Stimulated activated CD4-positive, alpha-beta T cell treated with anti-CD3 and anti-CD28 coated beads, Interleukin-1b, Interleukin-23, amount 100 ng/mL, for 4 hours (primary cell): ENCODE results near the gene C19orf33.
"Not testable (repeated sequence)": the region's sequence is repeated elsewhere in the genome, so short reads cannot be mapped to it uniquely, and the experiment has no call there.

Experiments used
- DNase-seq, 2 donors: peaks; one replicate each; pipeline ENCODE4 v3.0.0-alpha.2; 2020; ENCODE audit warnings: low read depth in 2 of 2

The C19orf33 gene

DNA sequence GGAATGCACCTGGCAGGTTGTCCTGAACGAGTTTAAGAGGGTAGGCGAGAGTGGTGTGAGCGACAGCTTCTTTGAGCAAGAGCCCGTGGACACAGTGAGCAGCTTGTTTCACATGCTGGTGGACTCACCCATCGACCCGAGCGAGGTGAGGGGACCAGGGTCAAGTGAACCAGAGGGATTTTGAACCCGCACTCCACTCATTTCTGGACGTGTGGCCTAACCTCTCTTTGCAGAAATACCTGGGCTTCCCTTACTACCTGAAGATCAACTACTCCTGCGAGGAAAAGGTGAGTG lies 33.3 kb downstream of the C19orf33 start:
- DNase-seq, result no peak

DNA sequence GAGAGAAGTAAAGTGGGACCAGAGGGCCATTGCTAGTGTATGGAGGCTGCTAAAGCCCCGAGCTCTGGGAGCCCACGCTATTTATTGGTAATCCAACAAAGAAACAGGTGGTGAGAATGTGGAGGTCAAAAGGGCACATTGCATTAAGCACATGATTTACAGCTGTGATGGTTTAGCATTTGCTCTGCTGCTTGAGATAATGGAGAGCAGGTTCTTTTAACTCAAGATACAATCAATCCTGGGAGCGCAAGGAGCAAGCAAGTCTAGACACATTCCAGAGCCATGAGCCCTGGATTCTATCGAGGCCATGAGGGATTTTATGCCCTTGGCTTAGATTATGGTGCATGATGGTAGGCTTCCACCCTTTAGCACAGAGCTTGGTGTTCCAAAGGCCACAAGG lies 35.0 kb downstream of the C19orf33 start:
- DNase-seq, result not testable (repeated sequence)

DNA sequence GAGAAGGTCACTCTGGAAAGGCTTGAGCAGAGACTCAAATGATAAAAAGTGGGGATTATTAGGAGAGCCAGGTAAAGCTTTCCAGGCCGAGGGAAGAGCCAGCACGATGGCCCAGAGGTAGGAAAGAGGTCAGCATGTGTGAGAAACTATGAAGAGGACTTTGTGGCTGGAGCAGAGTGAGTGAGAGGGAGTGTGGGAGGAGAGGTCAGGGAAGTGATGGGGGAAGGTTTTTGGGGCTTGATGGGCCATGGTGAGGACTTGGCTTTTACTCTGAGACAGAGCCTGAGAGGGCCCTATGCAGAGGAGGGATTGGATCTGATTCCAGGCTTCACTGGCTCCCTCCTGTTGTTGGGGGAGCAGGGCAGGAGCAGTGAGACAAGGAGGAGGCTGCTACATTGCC lies 36.9 kb downstream of the C19orf33 start:
- no peak for DNase-seq

DNA sequence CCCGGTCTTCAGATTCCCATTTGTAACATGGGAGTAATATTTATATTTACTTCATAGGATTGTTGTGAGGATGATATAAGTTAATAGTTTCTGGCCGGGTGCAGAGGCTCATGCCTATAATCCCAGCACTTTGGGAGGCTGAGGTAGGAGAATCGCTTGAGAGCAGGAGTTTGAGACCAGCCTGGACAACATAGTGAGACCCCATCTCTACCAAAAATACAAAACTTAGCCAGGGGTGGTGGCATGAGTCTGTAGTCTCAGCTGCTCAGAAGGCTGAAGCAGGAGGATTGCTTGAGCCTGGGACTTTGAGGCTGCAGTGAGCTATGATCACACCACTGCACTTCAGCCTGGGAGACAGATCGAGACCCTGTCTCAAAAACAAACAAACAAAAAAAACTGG lies 42.8 kb downstream of the C19orf33 start:
- no peak for DNase-seq

DNA sequence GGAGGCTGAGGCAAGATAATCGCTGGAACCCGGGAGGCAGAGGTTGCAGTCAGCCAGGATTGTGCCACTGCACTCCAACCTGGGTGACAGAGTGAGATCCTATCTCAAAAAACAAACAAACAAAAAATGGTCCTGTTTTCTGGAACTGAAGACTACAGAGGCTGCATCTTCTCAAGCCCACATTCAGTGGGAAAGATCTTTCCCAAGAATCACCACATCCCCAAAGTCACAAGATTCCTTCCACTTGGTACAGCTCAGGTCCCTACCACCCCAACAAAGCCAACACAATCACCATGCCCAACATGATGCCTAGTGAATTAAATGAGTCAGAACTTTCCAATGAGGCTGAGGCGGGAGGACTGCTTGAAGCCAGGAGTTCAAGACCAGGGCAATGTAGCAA lies 46.8 kb downstream of the C19orf33 start:
- no peak for DNase-seq

DNA sequence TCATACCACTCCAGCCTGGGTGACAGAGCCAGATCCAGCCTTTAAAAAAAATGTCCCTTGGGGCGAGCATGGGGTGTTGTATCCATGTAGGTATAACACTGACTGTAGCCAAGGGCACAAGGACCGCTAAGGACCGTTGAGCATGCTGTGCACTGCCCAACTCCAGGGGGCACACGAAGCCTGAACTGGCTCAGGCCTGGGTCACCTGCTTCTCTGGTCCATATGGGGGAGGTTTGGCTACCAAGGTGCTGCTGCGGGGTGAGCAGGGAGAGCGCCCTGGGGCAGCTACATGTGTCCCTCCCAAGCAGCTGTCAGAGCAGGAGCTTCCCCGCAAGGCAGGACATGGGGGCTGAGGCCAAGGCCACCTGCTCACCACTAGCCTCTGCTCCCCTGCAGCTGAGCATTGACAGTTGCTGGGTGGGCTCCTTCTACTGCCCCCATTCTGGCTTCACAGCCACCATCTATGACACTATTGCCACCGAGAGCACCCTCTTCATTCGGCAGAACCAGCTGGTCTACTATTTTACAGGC lies 47.9 kb downstream of the C19orf33 start:
- no peak for DNase-seq

DNA sequence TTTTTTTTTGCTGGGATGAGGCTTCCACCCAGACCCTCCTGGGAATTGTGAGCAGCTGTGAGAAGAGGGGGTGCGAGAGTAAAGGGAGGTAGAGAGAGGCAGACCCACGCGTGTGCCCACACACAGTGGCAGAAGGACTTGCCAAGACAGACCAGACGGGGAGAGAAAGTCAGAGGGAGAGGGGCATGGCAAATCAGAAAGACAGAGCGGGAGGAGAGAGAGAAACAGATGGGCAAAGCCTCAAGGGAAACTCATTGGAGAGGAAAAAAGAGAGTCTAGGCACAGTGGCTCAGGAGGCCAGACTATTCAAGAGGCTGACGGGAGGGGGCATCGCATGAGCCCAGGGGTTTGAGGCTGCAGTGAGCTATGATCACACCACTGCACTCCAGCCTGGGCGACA lies 48.6 kb downstream of the C19orf33 start:
- no peak for DNase-seq
